Stomach (tissue), 4 donors: ENCODE results near the gene NAXD.
"Not testable (repeated sequence)": the region's sequence is repeated elsewhere in the genome, so short reads cannot be mapped to it uniquely, and the experiment has no call there.

Source experiments
- EP300 ChIP-seq: sonication (generic); formaldehyde crosslinking; IDR thresholded peaks from one replicate; pipeline ENCODE4 v1.6.1; 2017; ENCODE audit warnings: antibody characterized with exemption
- POLR2AphosphoS5 ChIP-seq, 3 donors: sonication (generic); formaldehyde crosslinking; IDR thresholded peaks; one replicate each; pipeline ENCODE4 v1.6.1; 2016; ENCODE audit warnings: antibody characterized with exemption in 3 of 3
- TF ChIP-seq, protein P1 (sequence below), 7 experiments: fragments of 450-650 bp in 4 of 7; fragments of 200-600 bp in 3 of 7; sonication (generic) in 3 of 7; IDR thresholded peaks; one replicate each; pipeline ENCODE4 v1.5.1; 2016 to 2019; ENCODE audit warnings: antibody characterized with exemption in 7 of 7, control low read depth in 2 of 7, mild to moderate bottlenecking in 1 of 7

DNA sequence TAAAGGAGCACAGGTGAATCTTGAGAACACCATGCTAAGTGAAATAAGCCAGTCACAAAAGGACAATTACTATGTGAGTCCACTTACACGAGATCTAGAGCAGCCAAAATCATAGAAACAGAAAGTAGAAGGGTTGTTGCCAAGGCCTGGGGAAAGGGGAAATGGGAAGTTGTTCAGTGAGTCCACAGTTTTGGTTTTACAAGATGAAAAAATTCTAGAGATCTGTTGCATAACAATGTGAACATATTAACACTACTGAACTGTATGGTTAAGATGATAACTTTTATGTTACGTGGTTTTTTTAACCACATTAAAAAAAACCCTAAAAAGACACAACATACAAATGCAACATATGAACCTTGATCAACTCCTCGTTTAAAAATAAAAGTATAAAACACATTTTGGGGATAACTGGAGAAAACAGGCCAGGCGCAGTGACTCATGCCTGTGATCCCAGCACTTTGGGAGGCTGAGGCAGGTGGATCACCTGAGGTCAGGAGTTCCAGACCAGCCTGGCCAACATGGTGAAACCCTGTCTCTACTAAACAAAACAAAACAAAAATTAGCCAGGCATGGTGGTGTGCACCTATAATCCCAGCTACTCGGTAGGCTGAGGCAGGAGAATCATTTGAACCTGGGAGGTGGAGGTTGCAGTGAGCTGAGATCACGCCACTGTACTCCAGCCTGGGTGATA, 43.0 kb downstream of the NAXD start:
- TF ChIP-seq, protein P1, sequence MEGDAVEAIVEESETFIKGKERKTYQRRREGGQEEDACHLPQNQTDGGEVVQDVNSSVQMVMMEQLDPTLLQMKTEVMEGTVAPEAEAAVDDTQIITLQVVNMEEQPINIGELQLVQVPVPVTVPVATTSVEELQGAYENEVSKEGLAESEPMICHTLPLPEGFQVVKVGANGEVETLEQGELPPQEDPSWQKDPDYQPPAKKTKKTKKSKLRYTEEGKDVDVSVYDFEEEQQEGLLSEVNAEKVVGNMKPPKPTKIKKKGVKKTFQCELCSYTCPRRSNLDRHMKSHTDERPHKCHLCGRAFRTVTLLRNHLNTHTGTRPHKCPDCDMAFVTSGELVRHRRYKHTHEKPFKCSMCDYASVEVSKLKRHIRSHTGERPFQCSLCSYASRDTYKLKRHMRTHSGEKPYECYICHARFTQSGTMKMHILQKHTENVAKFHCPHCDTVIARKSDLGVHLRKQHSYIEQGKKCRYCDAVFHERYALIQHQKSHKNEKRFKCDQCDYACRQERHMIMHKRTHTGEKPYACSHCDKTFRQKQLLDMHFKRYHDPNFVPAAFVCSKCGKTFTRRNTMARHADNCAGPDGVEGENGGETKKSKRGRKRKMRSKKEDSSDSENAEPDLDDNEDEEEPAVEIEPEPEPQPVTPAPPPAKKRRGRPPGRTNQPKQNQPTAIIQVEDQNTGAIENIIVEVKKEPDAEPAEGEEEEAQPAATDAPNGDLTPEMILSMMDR (IDR thresholded peaks at IDR 0.05): not testable (repeated sequence)
- not testable (repeated sequence) for TF ChIP-seq POLR2AphosphoS5 (IDR thresholded peaks at IDR 0.05); EP300
